ENCODE results near the gene DIS3L2. TPM values are rescaled to one million over a fixed set of nuclear protein-coding genes. Genes with fewer than 3 reads are reported as not detected.

Gene DIS3L2
- total and polyA plus RNA-seq, 2 of the 4 experiments (the other 2 are of a cell fraction), result 14.7 to 19.2 TPM

GRCh38 chr2:232382331-232383225, 421.1 kb downstream of the DIS3L2 start:
- Histone ChIP-seq H4K91ac (ENCODE audit: insufficient read depth, low read depth, low read length) (no peak overlapping the region), H4K8ac (ENCODE audit: low read depth in 2 of 2, low read length in 2 of 2) (no peak overlapping the region), H2BK120ac (ENCODE audit: low read depth, low read length) (no peak overlapping the region), H3K9me3 (ENCODE audit: control insufficient read depth, insufficient read depth, low read length) (peaks cover 2% of the 10 kb centered on the region; the same call in 1 of the 2 replicates), H4K20me1 (ENCODE audit: insufficient read depth, low read length) (no peaks in the 10 kb centered on the region; the same call in 1 of the 2 replicates), H2AK9ac (replicated peaks; ENCODE audit: low read depth, low read length, poor library complexity) (no peak overlapping the region), H3K27ac (ENCODE audit: insufficient read depth, low read length) (no peak overlapping the region), H3K56ac (ENCODE audit: extremely low read depth, insufficient read depth, low read length) (no peak overlapping the region), H3K9ac (ENCODE audit: low read depth, low read length) (no peak overlapping the region), H4K5ac (ENCODE audit: low read depth, low read length) (no peak overlapping the region), H3K4me3 (ENCODE audit: insufficient read depth, low read depth, low read length) (no peak overlapping the region), H3K27me3 (ENCODE audit: control insufficient read depth, insufficient read depth, low read length) (peaks cover 58% of the 10 kb centered on the region), H3K23ac (ENCODE audit: low read depth, low read length) (no peak overlapping the region), H3K79me1 (ENCODE audit: low read depth in 1 of 2, low read length in 2 of 2) (no peaks in the 10 kb centered on the region), H2BK5ac (ENCODE audit: low read depth, low read length, poor library complexity, severe bottlenecking) (no peak overlapping the region), H2AK5ac (ENCODE audit: low read depth, low read length) (no peak overlapping the region), H3K4ac (ENCODE audit: low read depth, low read length) (no peak overlapping the region), H3K9me1 (ENCODE audit: insufficient read depth, low read length) (no peaks in the 10 kb centered on the region), H3K14ac (replicated peaks; ENCODE audit: low read depth, low read length) (no peak overlapping the region), H3K4me2 (ENCODE audit: low read depth, low read length) (no peak overlapping the region), H3K36me3 (ENCODE audit: control insufficient read depth, insufficient read depth, low read length) (no peaks in the 10 kb centered on the region), H3K18ac (ENCODE audit: low read depth, low read length) (no peak overlapping the region), H2BK20ac (ENCODE audit: low read depth, low read length) (no peak overlapping the region), H2BK15ac (ENCODE audit: low read depth, low read length) (no peak overlapping the region), H2AFZ (replicated peaks; ENCODE audit: low read length, poor library complexity) (no peak overlapping the region), H3K4me1 (ENCODE audit: control insufficient read depth, insufficient read depth, low read length) (peaks cover 3% of the 10 kb centered on the region; the same call in 1 of the 2 replicates)
- BruUV-seq (replicated peaks), result no TSS peak
- DNase-seq, result no peak
- TF ChIP-seq POLR2A (IDR thresholded peaks at IDR 0.05; ENCODE audit: low read depth, low read length), result no peak
- no peak for TF ChIP-seq CHD1 (IDR thresholded peaks at IDR 0.05; ENCODE audit: low read depth, low read length)
- TF ChIP-seq ELK1 (IDR thresholded peaks at IDR 0.05; ENCODE audit: borderline replicate concordance, low read depth, low read length), result no peak
- TF ChIP-seq MXI1 (IDR thresholded peaks at IDR 0.05; ENCODE audit: borderline replicate concordance, low read depth, low read length), result no peak
- no peak for TF ChIP-seq RAD21 (IDR thresholded peaks at IDR 0.05; ENCODE audit: low read length)
- no peak for TF ChIP-seq RCOR1 (IDR thresholded peaks at IDR 0.05; ENCODE audit: insufficient replicate concordance, low read length)
- TF ChIP-seq BHLHE40 (IDR thresholded peaks at IDR 0.05; ENCODE audit: low read depth, low read length), result no peak
- no peak for TF ChIP-seq USF2 (IDR thresholded peaks at IDR 0.05; ENCODE audit: low read depth, low read length)
- no peak for TF ChIP-seq MAZ (IDR thresholded peaks at IDR 0.05; ENCODE audit: borderline replicate concordance, low read depth, low read length)
- no peak for TF ChIP-seq MAFK (IDR thresholded peaks at IDR 0.05; ENCODE audit: low read depth, low read length)
- TF ChIP-seq SMC3 (IDR thresholded peaks at IDR 0.05; ENCODE audit: low read depth, low read length), result no peak
- TF ChIP-seq RFX5 (IDR thresholded peaks at IDR 0.05; ENCODE audit: low read depth, low read length), result no peak
- no peak for TF ChIP-seq NFE2L2 (IDR thresholded peaks at IDR 0.05; ENCODE audit: low read depth, low read length)
- in situ Hi-C loops (cut with MboI; ENCODE audit: low sequenced_read_pairs) (no loop called here), intact Hi-C loops (cut with micrococcal nuclease) (no loop called here), dilution Hi-C loops (cut with HindIII; ENCODE audit: low sequenced_read_pairs, unreplicated experiment) (no loop called here)
- WGBS, 2 experiments (ENCODE audit: extremely low coverage in 2 of 2, insufficient read length in 1 of 2), result 33% methylated on average over 1 of the region's 18 CpGs; no CpG with 5 or more reads in 1 of the 2 experiments
- ChIA-PET CTCF (no interaction called here), POLR2A (ENCODE audit: unreplicated experiment) (no interaction called here)
- ATAC-seq (ENCODE audit: low read depth), result no peak
